Measurements from ENCODE around the gene WNK4. TPM values are rescaled to one million over a fixed set of nuclear protein-coding genes. Genes with fewer than 3 reads are reported as not detected.

WNK4 gene
- total RNA-seq, 1 donor from 2014 or later, result 0.58 TPM

- no peak for TF ChIP-seq CTCF (conservative IDR thresholded peaks at IDR 0.05)
- H3K27ac Mint-ChIP-seq (ENCODE audit: unreplicated experiment), result peak overlapping the region; percentile 19
- H3K4me3 Mint-ChIP-seq, result no peak overlapping the region
- DNase-seq (ENCODE audit: low read depth, low spot score), result no peak
- H3K27me3 Mint-ChIP-seq (ENCODE audit: low read depth), result no peaks in the 10 kb centered on the region
- H3K36me3 Mint-ChIP-seq (ENCODE audit: low read depth), result no peaks in the 10 kb centered on the region
- H3K9me3 Mint-ChIP-seq, result no peaks in the 10 kb centered on the region
- H3K4me1 Mint-ChIP-seq, result no peaks in the 10 kb centered on the region
Measured at GRCh38 chr17:42845918-42846593, 65.6 kb downstream of the WNK4 start.

Small RNA genes within 50 kb of the gene (microRNA-seq; reads per million reads assigned to microRNA genes)
- gene MIR6781, result 3.6 reads per million

Other genes with a start within 250 kb of the WNK4 start
- 20.5 and 21.2 TPM in 2 replicates for gene NAGLU, start 244.4 kb upstream of the WNK4 start, total RNA-seq
- gene HSD17B1, start 227.7 kb upstream of the WNK4 start, total RNA-seq, result 1.2 and 1.9 TPM in 2 replicates
- 58.3 and 59.6 TPM in 2 replicates for gene COASY, start 218.5 kb upstream of the WNK4 start, total RNA-seq
- gene MLX, start 213.5 kb upstream of the WNK4 start, total RNA-seq, result 38.6 and 41.1 TPM in 2 replicates
- 44.6 and 47.8 TPM in 2 replicates for gene PSMC3IP, start 202.9 kb upstream of the WNK4 start, total RNA-seq
- gene RETREG3, start 171.2 kb upstream of the WNK4 start, total RNA-seq, result 44.2 and 48.7 TPM in 2 replicates
- 101 and 102 TPM in 2 replicates for gene TUBG1, start 170.9 kb upstream of the WNK4 start, total RNA-seq
- 18.7 and 20.7 TPM in 2 replicates for gene TUBG2, start 121.3 kb upstream of the WNK4 start, total RNA-seq
- gene PLEKHH3, start 103.6 kb upstream of the WNK4 start, total RNA-seq, result 16.4 and 20.8 TPM in 2 replicates
- gene CCR10, start 98.8 kb upstream of the WNK4 start, total RNA-seq, result 0.68 TPM in 2 replicates
- gene CNTNAP1, start 98.1 kb upstream of the WNK4 start, total RNA-seq, result 17.0 and 19.4 TPM in 2 replicates
- gene EZH1, start 35.6 kb upstream of the WNK4 start, total RNA-seq, result 28.9 and 30.4 TPM in 2 replicates
- gene RAMP2, start 19.4 kb upstream of the WNK4 start, total RNA-seq, result 6.5 and 7.9 TPM in 2 replicates
- 83.7 and 88.7 TPM in 2 replicates for gene VPS25, start 7.2 kb upstream of the WNK4 start, total RNA-seq
- gene COA3, start 18.1 kb downstream of the WNK4 start, total RNA-seq, result 85.3 and 92.7 TPM in 2 replicates
- gene CNTD1, start 18.3 kb downstream of the WNK4 start, total RNA-seq, result not detected in 2 replicates
- gene BECN1, start 43.7 kb downstream of the WNK4 start, total RNA-seq, result 48.7 and 49.5 TPM in 2 replicates
- 172 and 175 TPM in 2 replicates for gene PSME3, start 52.8 kb downstream of the WNK4 start, total RNA-seq
- 3.0 and 3.2 TPM in 2 replicates for gene AOC2, start 64.0 kb downstream of the WNK4 start, total RNA-seq
- 0.91 and 1.1 TPM in 2 replicates for gene AOC3, start 70.6 kb downstream of the WNK4 start, total RNA-seq
- gene G6PC1, start 120.2 kb downstream of the WNK4 start, total RNA-seq, result not detected in 2 replicates
- 61.6 and 65.6 TPM in 2 replicates for gene AARSD1, start 183.8 kb downstream of the WNK4 start, total RNA-seq
- gene PTGES3L, start 199.5 kb downstream of the WNK4 start, total RNA-seq, result 3.4 and 3.5 TPM in 2 replicates
- gene RUNDC1, start 200.0 kb downstream of the WNK4 start, total RNA-seq, result 15.9 and 16.5 TPM in 2 replicates
- 1,045 and 1,183 TPM in 2 replicates for gene RPL27, start 217.8 kb downstream of the WNK4 start, total RNA-seq
- 0.91 and 1.3 TPM in 2 replicates for gene IFI35, start 226.2 kb downstream of the WNK4 start, total RNA-seq
- 112 and 115 TPM in 2 replicates for gene VAT1, start 241.8 kb downstream of the WNK4 start, total RNA-seq
- gene RND2, start 244.6 kb downstream of the WNK4 start, total RNA-seq, result 15.3 and 17.8 TPM in 2 replicates

Measured in neural crest cell (in vitro differentiated cells).